HG02571 (cell line): ENCODE results near the gene KRT81.
"Not testable (repeated sequence)": the region's sequence is repeated elsewhere in the genome, so short reads cannot be mapped to it uniquely, and the experiment has no call there.

ENCODE experiments used
- ATAC-seq: cut with Tn5 transposase; IDR thresholded peaks from one replicate; pipeline ENCODE4 v1.9.1; 2021; ENCODE audit warnings: mild to moderate bottlenecking, moderate library complexity; ENCODE audit not compliant: unreplicated experiment

KRT81 gene

DNA sequence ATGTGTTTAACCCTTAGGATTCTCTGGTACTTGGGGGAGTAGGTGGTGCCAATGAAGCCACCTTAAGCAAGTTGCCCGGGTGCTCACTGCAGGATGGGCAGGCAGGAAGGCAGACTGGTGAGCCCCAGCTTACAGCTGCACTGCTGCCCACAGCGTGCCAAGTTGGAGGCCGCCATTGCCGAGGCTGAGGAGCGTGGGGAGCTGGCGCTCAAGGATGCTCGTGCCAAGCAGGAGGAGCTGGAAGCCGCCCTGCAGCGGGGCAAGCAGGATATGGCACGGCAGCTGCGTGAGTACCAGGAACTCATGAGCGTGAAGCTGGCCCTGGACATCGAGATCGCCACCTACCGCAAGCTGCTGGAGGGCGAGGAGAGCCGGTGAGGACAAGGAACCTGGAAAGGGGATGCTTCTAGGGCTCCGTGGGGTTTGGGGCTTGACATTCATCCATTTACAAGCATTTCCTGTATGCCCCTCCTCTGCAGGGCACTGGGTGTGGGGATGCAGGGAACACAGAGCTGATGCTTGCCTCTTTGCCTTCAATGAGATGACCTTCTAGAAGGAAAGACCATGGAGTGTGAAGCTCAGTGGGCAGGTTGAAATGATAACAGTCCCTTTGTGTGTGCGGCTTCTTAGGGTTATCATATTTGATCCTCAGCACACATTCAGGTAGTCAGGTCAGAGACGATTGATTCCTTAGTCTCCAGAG, 45.9 kb downstream of the KRT81 start:
- ATAC-seq = no peak

GRCh38 chr12:52244615-52244994, 46.7 kb downstream of the KRT81 start:
- ATAC-seq = peak; percentile 5

- ATAC-seq = peak; percentile 90
Observed at GRCh38 chr12:52243856-52244614, 47.3 kb downstream of the KRT81 start.

- ATAC-seq = no peak
Observed at GRCh38 chr12:52243259-52243855, 48.0 kb downstream of the KRT81 start.

GRCh38 chr12:52242442-52243258, 48.7 kb downstream of the KRT81 start:
- no peak for ATAC-seq

- ATAC-seq = no peak
Observed at GRCh38 chr12:52241205-52241842, 50.0 kb downstream of the KRT81 start.

GRCh38 chr12:52240247-52240646, 51.1 kb downstream of the KRT81 start:
- not testable (repeated sequence) for ATAC-seq

- ATAC-seq = no peak
Observed at GRCh38 chr12:52239767-52240166, 51.6 kb downstream of the KRT81 start.

DNA sequence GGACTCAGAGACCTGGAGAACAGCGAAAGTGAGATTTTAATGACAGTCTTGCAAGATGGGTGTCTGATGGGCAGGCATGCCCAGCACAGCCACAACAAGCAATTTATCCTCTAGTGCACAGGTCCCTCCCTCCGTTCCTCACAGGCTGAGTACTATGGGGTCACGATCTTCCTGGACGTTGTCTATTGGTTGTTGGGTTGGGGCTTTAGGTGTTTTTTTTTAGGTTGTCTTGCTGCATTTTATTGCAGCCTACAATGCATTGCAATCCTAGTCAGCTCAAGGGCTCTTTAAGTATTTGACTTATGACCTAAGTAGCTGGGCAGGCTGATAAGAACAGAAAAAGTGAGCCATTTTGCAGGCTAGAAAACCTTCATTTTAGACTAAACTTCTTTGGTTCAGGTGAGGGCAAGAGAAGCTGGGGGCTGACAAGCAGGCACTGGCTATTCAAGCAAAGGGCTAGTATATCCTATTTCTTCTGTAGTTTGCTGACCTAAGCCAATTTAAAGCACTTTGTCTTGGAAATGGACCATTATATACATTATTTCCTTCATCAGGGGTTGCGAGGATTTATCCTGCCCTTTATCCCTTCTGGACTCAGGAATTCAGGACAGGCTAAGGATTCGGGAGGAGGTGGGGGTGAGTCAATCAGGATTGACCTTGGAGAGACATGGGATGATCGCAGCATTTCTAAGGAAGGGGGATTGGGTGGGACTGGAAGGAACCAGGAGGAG, 52.3 kb downstream of the KRT81 start:
- no peak for ATAC-seq

- no peak for ATAC-seq
Observed at GRCh38 chr12:52238207-52238840, 53.0 kb downstream of the KRT81 start.

GRCh38 chr12:52236386-52237050, 54.8 kb downstream of the KRT81 start:
- ATAC-seq = no peak
